Liver (tissue), 9 donors: ENCODE data around the gene GARNL3. TPM values are rescaled to one million over a fixed set of nuclear protein-coding genes. Genes with fewer than 3 reads are reported as not detected.

ENCODE experiments used
- DNase-seq: peaks from one replicate; pipeline ENCODE4 v3.0.0-alpha.2; 2017; ENCODE audit warnings: low spot score
- H3K27ac ChIP-seq, 2 donors: one replicate each; pipeline ENCODE4 v1.7.0; 2013; ENCODE audit warnings: inconsistent platforms in 2 of 2, low read length in 2 of 2, control low read depth in 1 of 2, low read depth in 1 of 2, mild to moderate bottlenecking in 1 of 2
- H3K27me3 ChIP-seq, 4 donors: one replicate each; pipeline versions ENCODE4 v1.6.1 to v1.7.0; 2013; ENCODE audit warnings: low read length in 3 of 4, inconsistent platforms in 1 of 4, mild to moderate bottlenecking in 1 of 4, moderate library complexity in 1 of 4; ENCODE audit not compliant: control insufficient read depth in 4 of 4, insufficient read depth in 4 of 4
- H3K36me3 ChIP-seq, 4 donors: one replicate each; pipeline versions ENCODE4 v1.6.1 to v1.7.0; 2013; ENCODE audit warnings: low read length in 3 of 4, mild to moderate bottlenecking in 3 of 4, low read depth in 1 of 4, moderate library complexity in 1 of 4; ENCODE audit not compliant: control insufficient read depth in 4 of 4, insufficient read depth in 3 of 4
- H3K4me1 ChIP-seq, 4 donors: one replicate each; pipeline versions ENCODE4 v1.6.1 to v1.7.0; 2013; ENCODE audit warnings: low read length in 3 of 4, mild to moderate bottlenecking in 3 of 4, moderate library complexity in 1 of 4; ENCODE audit not compliant: control insufficient read depth in 4 of 4, insufficient read depth in 4 of 4
- H3K4me3 ChIP-seq, 3 donors: one replicate each; pipeline versions ENCODE4 v1.6.1 to v1.7.0; 2013; ENCODE audit warnings: low read length in 3 of 3, control low read depth in 1 of 3, low read depth in 1 of 3, mild to moderate bottlenecking in 1 of 3
- H3K9ac ChIP-seq, 2 donors: one replicate each; pipeline ENCODE4 v1.7.0; 2013; ENCODE audit warnings: low read length in 2 of 2, mild to moderate bottlenecking in 2 of 2, moderate library complexity in 2 of 2, control low read depth in 1 of 2, low read depth in 1 of 2
- H3K9me3 ChIP-seq, 4 donors: one replicate each; pipeline versions ENCODE4 v1.6.1 to v1.7.0; 2013; ENCODE audit warnings: low read length in 3 of 4; ENCODE audit not compliant: control insufficient read depth in 4 of 4
- ATF3 ChIP-seq: IDR thresholded peaks from 2 replicates; pipeline ENCODE4 v1.6.1; 2016; ENCODE audit warnings: antibody characterized with exemption
- CTCF ChIP-seq: fragments of 150-350 bp; IDR thresholded peaks from 2 replicates; pipeline ENCODE4 v1.5.1; 2017; ENCODE audit warnings: improper control_type of control experiment, low read depth, low read length; ENCODE audit not compliant: missing input control
- EGR1 ChIP-seq, 2 donors: IDR thresholded peaks; 2 replicates each; pipeline ENCODE4 v1.6.1; 2016 to 2018; ENCODE audit warnings: antibody characterized with exemption in 2 of 2, low read depth in 2 of 2
- FOXA1 ChIP-seq: IDR thresholded peaks from 2 replicates; pipeline ENCODE4 v1.6.1; 2016; ENCODE audit warnings: antibody characterized with exemption
- FOXA2 ChIP-seq: IDR thresholded peaks from 2 replicates; pipeline ENCODE4 v1.6.1; 2016; ENCODE audit warnings: antibody characterized with exemption
- GABPA ChIP-seq, 2 donors: IDR thresholded peaks in 1 of 2; conservative IDR thresholded peaks in 1 of 2; 2 replicates each; pipeline ENCODE4 v1.6.1; 2016; ENCODE audit warnings: antibody characterized with exemption in 2 of 2, mild to moderate bottlenecking in 1 of 2, moderate library complexity in 1 of 2
- HNF4A ChIP-seq, 2 donors: conservative IDR thresholded peaks; 2 replicates each; pipeline ENCODE4 v1.6.1; 2016; ENCODE audit warnings: antibody characterized with exemption in 2 of 2, mild to moderate bottlenecking in 2 of 2
- HNF4G ChIP-seq: IDR thresholded peaks from 2 replicates; pipeline ENCODE4 v1.6.1; 2016; ENCODE audit warnings: antibody characterized with exemption
- JUND ChIP-seq, 2 donors: IDR thresholded peaks; 2 replicates each; pipeline ENCODE4 v1.6.1; 2016; ENCODE audit warnings: antibody characterized with exemption in 2 of 2
- MAX ChIP-seq: IDR thresholded peaks from 2 replicates; pipeline ENCODE4 v1.6.1; 2016; ENCODE audit warnings: antibody characterized with exemption
- NR2F2 ChIP-seq: IDR thresholded peaks from 2 replicates; pipeline ENCODE4 v1.6.1; 2016; ENCODE audit warnings: antibody characterized with exemption
- RAD21 ChIP-seq, 2 donors: IDR thresholded peaks; 2 replicates each; pipeline ENCODE4 v1.6.1; 2016; ENCODE audit warnings: antibody characterized with exemption in 2 of 2, mild to moderate bottlenecking in 2 of 2
- REST ChIP-seq: IDR thresholded peaks from 2 replicates; pipeline ENCODE4 v1.6.1; 2016; ENCODE audit warnings: antibody characterized with exemption, mild to moderate bottlenecking
- RXRA ChIP-seq, 2 donors: IDR thresholded peaks; 2 replicates each; pipeline ENCODE4 v1.6.1; 2017 to 2018; ENCODE audit warnings: antibody characterized with exemption in 2 of 2, mild to moderate bottlenecking in 1 of 2
- SP1 ChIP-seq: IDR thresholded peaks from 2 replicates; pipeline ENCODE4 v1.6.1; 2018; ENCODE audit warnings: antibody characterized with exemption, mild to moderate bottlenecking
- TAF1 ChIP-seq: conservative IDR thresholded peaks from 2 replicates; pipeline ENCODE4 v1.6.1; 2016; ENCODE audit warnings: antibody characterized with exemption, mild to moderate bottlenecking
- YY1 ChIP-seq: IDR thresholded peaks from 2 replicates; pipeline ENCODE4 v1.6.1; 2016; ENCODE audit warnings: antibody characterized with exemption, mild to moderate bottlenecking
- ZBTB33 ChIP-seq: IDR thresholded peaks from 2 replicates; pipeline ENCODE4 v1.6.1; 2016; ENCODE audit warnings: antibody characterized with exemption
- WGBS: extraction: QIAGEN DNeasy Blood & Tissue Kit; methylation state at CpG from one replicate; pipeline ENCODE4 v1.1.7; 2013; 5-methylcytosine and 5-hydroxymethylcytosine counted together
- polyA plus RNA-seq, 2 donors: library from polyadenylated mRNA; stranded (reverse) in 1 of 2; unstranded in 1 of 2; fragments of 200-250 nt in 1 of 2; fragments of >200 nt in 1 of 2; fragmentation: Nextera tagmentation in 1 of 2; extraction: Ambion mirVana in 1 of 2; gene quantifications; one replicate each; pipeline versions ENCODE4 v1.2.1 to v1.2.3, GENCODE V29; 2013 to 2015
- total RNA-seq, 2 donors: library from RNA; depleted of rRNA; stranded (reverse); fragments of >200 nt; gene quantifications; one replicate each; pipeline ENCODE4 v1.2.3, GENCODE V29; 2014
- donor health status: healthy.
- donor health status: healthy.
- donor health status: healthy.
- donor health status: healthy.
- donor health status: healthy.

Gene GARNL3
- total and polyA plus RNA-seq, 4 donors: 0.89 to 6.7 (median 3.5) TPM

- H3K36me3 ChIP-seq: no peaks in the 10 kb centered on the region
- H3K9me3 ChIP-seq: no peaks in the 10 kb centered on the region
- no peaks in the 10 kb centered on the region for H3K27me3 ChIP-seq
- H3K4me3 ChIP-seq: no peak overlapping the region
- no peak overlapping the region for H3K9ac ChIP-seq
- DNase-seq: no peak
- no peak overlapping the region for H3K27ac ChIP-seq
- TF ChIP-seq NR2F2: no peak
- TF ChIP-seq FOXA1: no peak
- TF ChIP-seq REST: no peak
- TF ChIP-seq ZBTB33: no peak
- TF ChIP-seq HNF4G: no peak
- no peak for TF ChIP-seq ATF3
- TF ChIP-seq YY1: no peak
- no peak for TF ChIP-seq TAF1
- no peak for TF ChIP-seq RXRA (IDR thresholded peaks at IDR 0.05)
- no peak for TF ChIP-seq CTCF
- no peak for TF ChIP-seq EGR1 (IDR thresholded peaks at IDR 0.05; ENCODE audit: low read depth in 2 of 2)
- TF ChIP-seq SP1: no peak
- no peak for TF ChIP-seq HNF4A (conservative IDR thresholded peaks at IDR 0.05)
- no peak for TF ChIP-seq FOXA2
- H3K4me1 ChIP-seq: peaks cover 0 to 13% (median 5%) of the 10 kb centered on the region in 4 donors
- WGBS: 74% methylated on average over 2 of the region's 2 CpGs
These were observed 42.9 kb upstream of the GARNL3 start for GRCh38 chr9:127221695-127222094.

- Histone ChIP-seq H3K9ac (no peak overlapping the region), H3K4me1 (peaks cover 0 to 13% (median 5%) of the 10 kb centered on the region in 4 donors), H3K27me3 (no peaks in the 10 kb centered on the region), H3K27ac (no peak overlapping the region), H3K9me3 (no peaks in the 10 kb centered on the region), H3K36me3 (no peaks in the 10 kb centered on the region), H3K4me3 (no peak overlapping the region)
- WGBS: 87% methylated on average over 15 of the region's 15 CpGs
- TF ChIP-seq JUND (IDR thresholded peaks at IDR 0.05) (no peak), EGR1 (IDR thresholded peaks at IDR 0.05; ENCODE audit: low read depth in 2 of 2) (no peak), FOXA2 (no peak), HNF4A (conservative IDR thresholded peaks at IDR 0.05) (no peak), GABPA (IDR thresholded peaks at IDR 0.05 in 1 of 2, conservative IDR thresholded peaks at IDR 0.05 in 1 of 2) (no peak), RXRA (IDR thresholded peaks at IDR 0.05) (no peak), MAX (no peak), CTCF (no peak), RAD21 (IDR thresholded peaks at IDR 0.05) (no peak), SP1 (no peak), HNF4G (no peak), ATF3 (no peak), NR2F2 (no peak), YY1 (no peak)
- DNase-seq: no peak
These were observed 42.0 kb upstream of the GARNL3 start for GRCh38 chr9:127222388-127223095.
